Measurements from ENCODE around the gene TPSB2. TPM values are rescaled to one million over a fixed set of nuclear protein-coding genes. Genes with fewer than 3 reads are reported as not detected.

Gene TPSB2
- total and polyA plus RNA-seq, 9 of the 15 experiments (the other 6 are each of a cell fraction or from before 2014, with no cell fraction given): 0.18 TPM; not detected in 8

DNA sequence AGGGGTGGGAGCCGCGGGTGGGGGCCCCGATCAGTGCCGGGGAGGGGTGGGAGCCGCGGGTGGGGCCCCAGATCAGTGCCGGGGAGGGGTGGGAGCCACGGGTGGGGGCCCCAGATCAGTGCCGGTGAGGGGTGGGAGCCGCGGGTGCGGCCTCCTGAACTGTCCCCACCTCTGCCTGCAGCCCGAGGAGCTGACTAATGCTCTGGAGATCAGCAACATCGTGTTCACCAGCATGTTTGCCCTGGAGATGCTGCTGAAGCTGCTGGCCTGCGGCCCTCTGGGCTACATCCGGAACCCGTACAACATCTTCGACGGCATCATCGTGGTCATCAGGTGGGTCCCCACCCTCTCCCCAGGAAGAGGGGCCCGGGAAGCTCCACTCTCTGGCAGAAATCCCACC, 25.1 kb downstream of the TPSB2 start:
- ChIA-PET CTCF (ENCODE audit: low intra/inter-chr PET ratio) (no interaction called here), POLR2A (interaction anchor here (0.6 to 0.9 kb wide), 2 partner anchors 10 to 95 kb away, joined by 3 read pairs; no protein-coding TSS in a partner anchor)
- Histone ChIP-seq H3K4me2 (ENCODE audit: insufficient read depth, low read length) (no peak overlapping the region), H3K27ac (ENCODE audit: extremely low read depth, low read depth, low read length) (no peak overlapping the region), H3K4me3 (no peak overlapping the region), H3K36me3 (ENCODE audit: control insufficient read depth, insufficient read depth, low read length) (no peaks in the 10 kb centered on the region), H3K9me3 (replicated peaks; ENCODE audit: control insufficient read depth, insufficient read depth, low read depth, low read length) (no peaks in the 10 kb centered on the region), H2AFZ (ENCODE audit: low read depth, low read length) (no peak overlapping the region), H3K79me2 (ENCODE audit: control insufficient read depth, insufficient read depth, low read length) (no peaks in the 10 kb centered on the region), H4K20me1 (replicated peaks; ENCODE audit: control insufficient read depth, insufficient read depth, low read length) (no peaks in the 10 kb centered on the region), H3K9ac (ENCODE audit: insufficient read depth in 1 of 2, low read depth in 2 of 2, low read length in 2 of 2) (no peak overlapping the region; a peak in 1 of 4 replicates), H3K9me1 (ENCODE audit: control insufficient read depth, insufficient read depth, low read length) (no peaks in the 10 kb centered on the region), H3K4me1 (replicated peaks in 1 of 2; ENCODE audit: control insufficient read depth in 2 of 2, insufficient read depth in 2 of 2, low read length in 2 of 2) (peaks cover 0 to 45% of the 10 kb centered on the region in 2 experiments; a peak in 2 of 5 replicates), H3K27me3 (ENCODE audit: control insufficient read depth in 2 of 2, insufficient read depth in 2 of 2, low read length in 2 of 2) (peaks cover 32 to 73% of the 10 kb centered on the region in 2 experiments; a peak in 4 of 5 replicates)
- ATAC-seq (no peak), FAIRE-seq (no peak), DNase-seq (ENCODE audit: extremely low read depth in 1 of 4, low spot score in 3 of 4) (no peak)
- in situ Hi-C loops (cut with MboI) (no loop called here), intact Hi-C loops (cut with micrococcal nuclease) (no loop called here)
- no TSS peak for BruUV-seq (replicated peaks)
- TF ChIP-seq CHD1 (IDR thresholded peaks at IDR 0.05; ENCODE audit: low read length) (no peak), COPS2 (conservative IDR thresholded peaks at IDR 0.05) (no peak), RCOR1 (IDR thresholded peaks at IDR 0.05; ENCODE audit: borderline replicate concordance in 1 of 2, low read depth in 2 of 2, low read length in 2 of 2) (no peak), TCF7 (IDR thresholded peaks at IDR 0.05; ENCODE audit: borderline replicate concordance) (no peak), ESRRA (IDR thresholded peaks at IDR 0.05; ENCODE audit: borderline replicate concordance, low read depth) (no peak)
- TF ChIP-seq, protein P1, sequence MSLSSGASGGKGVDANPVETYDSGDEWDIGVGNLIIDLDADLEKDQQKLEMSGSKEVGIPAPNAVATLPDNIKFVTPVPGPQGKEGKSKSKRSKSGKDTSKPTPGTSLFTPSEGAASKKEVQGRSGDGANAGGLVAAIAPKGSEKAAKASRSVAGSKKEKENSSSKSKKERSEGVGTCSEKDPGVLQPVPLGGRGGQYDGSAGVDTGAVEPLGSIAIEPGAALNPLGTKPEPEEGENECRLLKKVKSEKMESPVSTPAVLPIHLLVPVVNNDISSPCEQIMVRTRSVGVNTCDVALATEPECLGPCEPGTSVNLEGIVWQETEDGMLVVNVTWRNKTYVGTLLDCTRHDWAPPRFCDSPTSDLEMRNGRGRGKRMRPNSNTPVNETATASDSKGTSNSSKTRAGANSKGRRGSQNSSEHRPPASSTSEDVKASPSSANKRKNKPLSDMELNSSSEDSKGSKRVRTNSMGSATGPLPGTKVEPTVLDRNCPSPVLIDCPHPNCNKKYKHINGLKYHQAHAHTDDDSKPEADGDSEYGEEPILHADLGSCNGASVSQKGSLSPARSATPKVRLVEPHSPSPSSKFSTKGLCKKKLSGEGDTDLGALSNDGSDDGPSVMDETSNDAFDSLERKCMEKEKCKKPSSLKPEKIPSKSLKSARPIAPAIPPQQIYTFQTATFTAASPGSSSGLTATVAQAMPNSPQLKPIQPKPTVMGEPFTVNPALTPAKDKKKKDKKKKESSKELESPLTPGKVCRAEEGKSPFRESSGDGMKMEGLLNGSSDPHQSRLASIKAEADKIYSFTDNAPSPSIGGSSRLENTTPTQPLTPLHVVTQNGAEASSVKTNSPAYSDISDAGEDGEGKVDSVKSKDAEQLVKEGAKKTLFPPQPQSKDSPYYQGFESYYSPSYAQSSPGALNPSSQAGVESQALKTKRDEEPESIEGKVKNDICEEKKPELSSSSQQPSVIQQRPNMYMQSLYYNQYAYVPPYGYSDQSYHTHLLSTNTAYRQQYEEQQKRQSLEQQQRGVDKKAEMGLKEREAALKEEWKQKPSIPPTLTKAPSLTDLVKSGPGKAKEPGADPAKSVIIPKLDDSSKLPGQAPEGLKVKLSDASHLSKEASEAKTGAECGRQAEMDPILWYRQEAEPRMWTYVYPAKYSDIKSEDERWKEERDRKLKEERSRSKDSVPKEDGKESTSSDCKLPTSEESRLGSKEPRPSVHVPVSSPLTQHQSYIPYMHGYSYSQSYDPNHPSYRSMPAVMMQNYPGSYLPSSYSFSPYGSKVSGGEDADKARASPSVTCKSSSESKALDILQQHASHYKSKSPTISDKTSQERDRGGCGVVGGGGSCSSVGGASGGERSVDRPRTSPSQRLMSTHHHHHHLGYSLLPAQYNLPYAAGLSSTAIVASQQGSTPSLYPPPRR (CRISPR knock-in tag; IDR thresholded peaks at IDR 0.05; ENCODE audit: borderline replicate concordance): no peak
- WGBS (ENCODE audit: insufficient coverage, low coverage, missing lambda C conversion rate): 1% methylated on average over 9 of the region's 21 CpGs

Data from K562 (cell line).